Midbrain (tissue), 1 donor: Measurements from ENCODE around the gene CHTOP.
"Not testable (repeated sequence)": the region's sequence is repeated elsewhere in the genome, so short reads cannot be mapped to it uniquely, and the experiment has no call there.

Experiments used
- DNase-seq: peaks from one replicate; lab custom pipeline; 2025; lab: John Stamatoyannopoulos, UW

CHTOP gene, protein sequence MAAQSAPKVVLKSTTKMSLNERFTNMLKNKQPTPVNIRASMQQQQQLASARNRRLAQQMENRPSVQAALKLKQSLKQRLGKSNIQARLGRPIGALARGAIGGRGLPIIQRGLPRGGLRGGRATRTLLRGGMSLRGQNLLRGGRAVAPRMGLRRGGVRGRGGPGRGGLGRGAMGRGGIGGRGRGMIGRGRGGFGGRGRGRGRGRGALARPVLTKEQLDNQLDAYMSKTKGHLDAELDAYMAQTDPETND

DNA sequence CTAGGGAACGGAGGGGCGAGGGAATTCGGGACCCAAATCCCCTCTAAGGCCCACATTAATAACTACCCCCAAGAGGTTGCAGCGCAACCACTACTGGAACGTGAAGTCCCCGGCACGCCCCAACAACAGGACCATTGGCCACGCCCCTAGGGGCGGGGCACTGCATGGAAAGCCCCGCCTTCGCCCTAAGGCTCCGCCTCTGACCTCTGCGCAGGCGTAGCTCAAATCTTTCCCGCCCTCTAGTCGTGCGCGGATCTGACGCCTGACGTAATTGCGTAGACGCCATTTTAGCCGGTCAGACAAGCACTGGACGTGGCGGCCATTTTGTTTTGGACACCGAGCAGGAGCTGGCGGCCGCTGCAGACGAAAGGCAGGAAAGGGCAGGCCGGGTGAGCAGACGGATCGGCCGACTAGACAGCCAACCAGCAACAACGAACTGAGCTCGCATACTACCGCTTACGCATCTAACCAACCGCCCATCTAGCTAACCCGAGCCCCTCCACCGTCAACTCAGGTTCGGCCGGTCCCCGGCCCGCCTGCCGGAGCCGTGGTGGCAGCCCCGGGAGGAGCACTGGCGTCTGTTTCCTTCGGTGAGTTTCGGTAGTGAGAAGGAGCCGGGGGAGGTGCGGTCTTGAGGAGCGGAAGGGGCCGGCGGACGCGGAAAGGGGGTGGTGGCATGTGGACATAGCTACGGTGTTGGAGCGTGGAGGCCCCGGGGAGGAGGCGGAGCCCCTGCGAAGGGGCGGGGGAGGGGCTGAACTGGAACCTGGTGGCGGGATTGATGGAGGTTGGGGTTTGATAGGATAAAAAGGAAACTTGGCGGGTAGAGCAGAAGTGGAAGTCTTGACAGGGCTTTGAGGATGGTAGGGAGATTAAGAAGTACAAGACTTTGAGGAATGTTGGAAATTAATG lies at the start of gene CHTOP:
Gene CHTOP (plus strand): TSS at position 313 of the 912 bp plus-strand sequence. CDS start 2,523 bp downstream, outside the sequence.
- peak; percentile 100 for DNase-seq

DNA sequence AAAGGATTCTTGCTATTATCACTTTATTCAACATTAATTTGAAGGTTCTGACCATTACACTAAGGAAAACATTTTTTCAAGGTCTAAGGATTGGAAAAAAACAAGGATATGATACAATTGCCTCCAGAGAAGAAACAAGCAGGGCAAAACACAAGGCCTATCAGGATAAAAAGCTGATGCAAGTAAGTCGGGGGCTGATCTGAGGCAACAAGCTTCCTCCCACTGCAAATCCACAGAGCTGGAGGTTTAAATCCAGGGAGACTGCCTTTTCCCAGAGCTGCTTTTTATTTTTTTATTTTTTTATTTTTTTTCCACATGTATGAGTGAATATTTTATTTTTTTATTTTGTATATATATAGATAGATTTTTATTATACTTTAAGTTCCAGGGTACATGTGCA lies 48.9 kb upstream of the CHTOP start:
- DNase-seq: no peak

DNA sequence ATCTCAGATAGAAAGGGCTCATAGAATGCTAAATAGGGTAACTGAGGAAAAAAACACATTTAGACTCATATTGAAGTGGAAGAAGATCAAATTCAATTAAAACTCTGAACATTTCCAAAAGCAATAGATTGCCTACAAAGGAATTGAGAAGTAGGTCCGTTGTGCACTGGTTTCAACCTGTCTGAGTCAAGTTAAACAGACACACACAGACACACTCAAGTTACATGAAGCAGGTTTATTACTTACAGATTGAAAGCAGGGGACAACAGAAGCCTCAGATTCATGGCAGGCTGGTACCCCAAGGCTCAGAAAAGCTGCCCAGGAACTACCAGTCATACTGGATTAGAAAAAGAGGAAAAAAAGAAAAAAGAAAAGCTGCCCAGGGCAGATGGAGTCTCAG lies 47.5 kb upstream of the CHTOP start:
- no peak for DNase-seq

DNA sequence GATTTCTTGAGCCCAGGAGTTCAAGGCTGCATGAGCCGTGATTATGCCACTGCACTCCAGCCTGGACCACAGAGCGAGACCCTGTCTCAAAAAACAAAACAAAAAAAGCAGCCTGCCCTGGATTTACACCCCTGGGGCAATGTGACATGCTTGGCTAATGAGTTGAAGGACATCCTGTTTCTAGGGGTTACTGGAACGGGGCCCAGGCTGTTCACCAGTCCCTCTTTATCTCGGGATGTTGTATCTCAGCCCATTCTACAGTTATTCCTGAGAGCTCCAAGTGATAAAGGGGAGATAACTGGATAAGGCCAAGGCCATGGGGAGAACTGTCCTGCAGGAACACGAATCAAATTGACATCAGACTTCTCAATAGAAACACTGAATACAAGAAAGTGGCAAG lies 46.6 kb upstream of the CHTOP start:
- DNase-seq: no peak

DNA sequence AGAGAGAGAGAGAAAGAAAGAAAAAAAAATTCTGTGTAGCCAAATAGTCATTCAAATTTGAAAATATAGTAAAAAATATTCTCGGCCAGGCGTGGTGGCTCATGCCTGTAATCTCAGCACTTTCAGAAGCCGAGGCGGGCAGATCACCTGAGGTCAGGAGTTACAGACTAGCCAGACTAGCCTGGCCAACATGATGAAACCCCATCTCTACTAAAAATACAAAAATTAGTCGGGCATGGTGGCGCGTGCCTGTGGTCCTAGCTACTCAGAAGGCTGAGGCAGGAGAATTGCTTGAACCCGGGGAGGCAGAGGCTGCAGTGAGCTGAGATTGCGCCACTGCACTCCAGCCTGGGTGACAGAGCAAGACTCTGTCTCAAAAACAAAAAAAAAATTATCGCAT lies 45.8 kb upstream of the CHTOP start:
- DNase-seq: not testable (repeated sequence)

DNA sequence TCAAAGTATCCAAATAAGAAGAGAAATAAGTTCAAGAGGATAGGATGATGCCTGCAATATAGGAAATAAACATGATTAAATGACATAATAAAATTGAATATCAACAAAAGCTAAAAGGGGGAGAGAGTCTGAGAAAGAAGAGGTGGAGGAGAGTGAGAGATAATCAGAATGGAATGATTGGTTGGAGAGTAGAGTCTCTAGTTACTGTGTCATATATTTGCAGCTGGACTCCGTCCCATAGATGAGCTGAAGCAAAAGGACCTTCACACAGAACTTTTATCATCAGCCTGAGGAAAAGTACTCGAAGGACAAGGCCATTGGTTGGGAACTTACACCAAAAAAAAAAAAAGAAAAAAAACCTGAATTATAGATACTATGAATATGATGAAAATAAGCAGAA lies 45.4 kb upstream of the CHTOP start:
- DNase-seq: no peak

DNA sequence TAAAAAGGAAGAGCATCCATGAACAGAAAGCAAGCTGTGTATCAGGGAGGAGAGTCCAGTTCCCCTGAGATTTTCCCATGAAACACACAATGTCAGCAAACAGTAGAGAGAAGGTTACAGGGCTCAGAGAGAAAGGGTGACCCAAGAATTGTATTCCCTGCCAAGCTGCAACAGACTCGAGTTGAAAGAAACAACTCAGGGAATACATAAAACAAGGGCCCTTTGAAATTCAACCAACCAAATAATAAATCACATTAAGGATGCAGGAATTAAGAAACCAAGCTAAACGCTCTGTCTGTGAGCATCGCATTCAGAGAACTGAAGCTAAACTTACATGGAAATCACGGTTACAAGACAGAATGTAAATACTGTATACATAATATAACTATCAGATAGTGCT lies 41.1 kb upstream of the CHTOP start:
- peak; percentile 61 for DNase-seq

DNA sequence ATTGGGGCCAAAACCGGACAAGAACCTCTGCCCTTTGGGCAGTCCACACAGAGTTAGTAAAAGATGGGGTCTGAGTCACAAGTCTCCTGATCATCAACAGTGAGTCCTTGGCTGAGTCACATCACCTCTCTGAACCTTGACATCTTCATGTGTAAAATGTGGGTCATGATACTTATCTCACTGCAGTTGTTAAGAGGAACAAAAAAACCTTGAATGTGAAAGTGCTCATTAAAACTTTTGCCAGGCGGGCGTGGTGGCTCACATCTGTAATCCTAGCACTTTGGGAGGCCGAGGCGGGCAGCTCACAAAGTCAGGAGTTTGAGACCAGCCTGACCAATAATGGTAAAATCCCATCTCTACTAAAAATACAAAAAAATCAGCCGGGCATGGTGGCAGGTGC lies 36.7 kb upstream of the CHTOP start:
- no peak for DNase-seq

DNA sequence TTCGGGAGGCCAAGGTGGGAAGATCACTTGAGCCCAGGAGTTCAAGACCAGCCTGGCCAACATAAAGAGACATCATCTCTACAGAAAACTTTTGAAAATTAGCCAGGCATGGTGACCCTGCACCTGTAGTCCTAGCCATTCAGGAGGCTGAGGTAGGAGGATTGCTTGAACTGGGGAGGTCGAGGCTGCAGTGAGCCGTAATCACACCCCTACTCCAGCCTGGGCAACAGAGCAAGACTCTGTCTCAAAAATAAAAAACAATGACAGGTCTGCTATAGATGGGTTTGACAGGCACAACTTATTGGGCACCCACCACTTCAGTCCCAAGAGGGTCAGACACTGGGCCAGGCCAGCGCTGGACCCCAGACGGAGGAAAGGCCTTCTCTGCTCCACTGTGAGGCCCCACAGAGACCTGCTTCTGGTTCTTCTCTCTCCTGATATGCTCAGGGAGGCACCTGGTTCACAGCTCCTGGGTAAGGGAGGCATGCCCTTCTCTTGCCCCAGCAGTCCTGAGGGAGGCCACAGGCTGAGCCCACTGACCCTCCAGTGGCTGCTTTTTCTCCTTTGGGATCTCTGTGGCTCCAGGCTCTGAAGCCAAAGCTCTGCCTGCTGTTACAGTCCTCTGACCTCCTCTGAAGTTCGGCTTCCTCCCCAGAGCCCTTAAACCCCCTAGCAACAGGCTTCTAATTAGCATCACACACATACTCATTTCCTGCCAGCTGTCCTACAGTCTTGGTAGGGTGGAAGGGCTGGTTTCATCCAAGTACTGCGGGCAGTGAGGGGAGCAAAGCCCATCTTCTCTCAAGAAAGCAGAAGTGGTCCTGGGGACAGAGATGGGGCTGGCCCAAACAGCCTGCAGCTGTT lies 35.3 kb upstream of the CHTOP start:
- DNase-seq: no peak

DNA sequence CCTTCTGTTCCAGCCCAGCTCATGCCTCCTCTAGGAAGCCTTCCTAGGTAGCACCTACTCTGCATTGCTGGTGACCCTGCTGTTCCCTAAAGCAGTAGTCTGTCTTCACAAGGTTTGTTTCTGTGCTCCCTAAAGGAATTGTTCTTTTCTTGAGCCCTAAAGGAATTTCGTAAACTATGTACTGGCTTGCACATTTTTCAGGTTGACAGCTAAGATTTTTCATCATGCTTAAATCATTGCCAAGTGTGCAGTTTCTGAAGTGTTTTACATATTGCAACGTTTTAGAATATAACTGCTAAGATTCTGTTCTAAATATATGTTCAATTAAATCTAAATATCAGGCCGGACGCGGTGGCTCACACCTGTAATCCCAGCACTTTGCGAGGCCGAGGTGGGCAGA lies 34.0 kb upstream of the CHTOP start:
- no peak for DNase-seq

DNA sequence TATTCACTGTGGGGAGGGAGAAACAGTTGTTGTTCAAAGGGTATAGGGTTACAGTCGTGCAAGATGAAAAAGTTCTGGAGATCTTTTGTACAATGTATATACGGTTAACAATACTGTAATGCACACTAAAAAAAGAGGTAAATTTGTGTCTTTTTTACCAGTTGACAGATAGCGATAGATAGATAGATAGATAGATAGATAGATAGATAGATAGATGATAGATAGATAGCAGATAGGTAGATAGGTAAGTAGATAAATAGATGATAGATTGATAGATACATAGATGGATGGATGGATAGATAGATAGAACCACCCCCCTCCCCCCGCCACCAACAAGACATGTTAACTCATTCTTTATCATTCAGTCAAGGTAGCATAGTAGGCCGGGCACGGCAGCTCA lies 31.1 kb upstream of the CHTOP start:
- DNase-seq: no peak

DNA sequence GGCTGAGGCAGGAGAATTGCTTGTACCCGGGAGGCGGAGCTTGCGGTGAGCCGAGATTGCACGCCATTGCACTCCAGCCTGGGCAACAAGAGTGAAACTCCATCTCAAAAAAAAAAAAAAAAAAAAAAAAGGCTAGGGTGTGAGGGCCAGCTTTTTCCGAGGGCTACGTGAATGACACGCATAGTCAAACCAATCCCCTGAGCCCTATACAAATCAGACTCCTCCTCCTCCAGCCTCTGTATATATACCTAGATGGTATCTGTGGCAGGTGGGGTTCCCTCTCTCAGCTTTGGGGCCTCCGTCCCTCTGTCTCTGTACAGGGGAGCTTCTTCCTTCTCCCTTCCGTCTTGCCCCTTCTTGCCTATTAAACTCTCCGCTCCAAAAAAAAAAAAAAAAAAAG lies 27.7 kb upstream of the CHTOP start:
- DNase-seq: no peak

DNA sequence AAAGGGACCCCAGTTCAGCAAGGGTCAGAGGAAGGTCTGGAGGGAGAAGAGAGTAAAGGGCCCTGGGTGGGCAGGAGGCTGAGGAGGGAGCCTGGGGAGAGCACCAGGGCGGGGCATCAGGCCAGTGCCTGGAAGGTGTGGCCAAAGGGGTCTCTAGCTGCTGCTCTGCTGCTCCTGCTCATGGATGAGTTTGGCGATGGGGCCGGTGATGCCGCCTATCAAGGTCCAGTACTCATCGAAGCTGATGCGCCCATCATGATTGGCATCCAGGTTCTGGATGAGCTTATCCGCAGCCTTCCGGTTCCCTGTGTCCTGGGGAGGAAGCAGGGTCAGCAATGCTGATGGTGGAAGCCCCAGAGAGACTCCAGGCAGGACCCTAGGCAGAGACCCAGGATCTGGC lies 26.5 kb upstream of the CHTOP start:
- no peak for DNase-seq

DNA sequence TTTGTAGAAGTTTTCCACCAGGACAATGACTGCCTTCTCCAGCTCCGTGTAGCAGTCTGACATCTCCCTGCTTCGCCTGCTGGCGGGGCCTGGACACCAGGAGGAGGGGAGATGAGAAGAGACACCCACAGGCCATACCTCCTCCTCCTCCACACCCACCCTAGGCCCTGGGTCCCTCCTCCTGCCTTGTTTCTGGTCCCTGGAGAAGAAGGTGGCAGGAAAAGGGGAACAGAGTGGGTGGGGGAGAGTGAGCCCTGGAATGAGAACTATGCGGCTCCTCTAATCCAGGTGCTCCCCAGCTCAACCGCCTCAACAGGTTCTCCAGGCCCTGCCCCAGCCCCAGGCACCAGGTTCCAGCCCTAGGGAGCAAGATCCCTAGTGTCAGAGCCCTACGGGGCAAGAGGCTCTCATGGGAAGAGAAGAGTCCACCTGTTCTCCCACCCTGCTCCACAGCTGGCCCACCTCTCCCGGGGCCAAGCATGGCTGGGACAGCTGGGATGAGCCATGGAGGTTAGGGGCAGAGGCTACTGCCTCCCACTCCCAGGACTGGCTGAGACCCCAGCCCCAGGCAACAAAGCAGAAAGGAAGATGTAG lies 25.7 kb upstream of the CHTOP start:
- DNase-seq: no peak

DNA sequence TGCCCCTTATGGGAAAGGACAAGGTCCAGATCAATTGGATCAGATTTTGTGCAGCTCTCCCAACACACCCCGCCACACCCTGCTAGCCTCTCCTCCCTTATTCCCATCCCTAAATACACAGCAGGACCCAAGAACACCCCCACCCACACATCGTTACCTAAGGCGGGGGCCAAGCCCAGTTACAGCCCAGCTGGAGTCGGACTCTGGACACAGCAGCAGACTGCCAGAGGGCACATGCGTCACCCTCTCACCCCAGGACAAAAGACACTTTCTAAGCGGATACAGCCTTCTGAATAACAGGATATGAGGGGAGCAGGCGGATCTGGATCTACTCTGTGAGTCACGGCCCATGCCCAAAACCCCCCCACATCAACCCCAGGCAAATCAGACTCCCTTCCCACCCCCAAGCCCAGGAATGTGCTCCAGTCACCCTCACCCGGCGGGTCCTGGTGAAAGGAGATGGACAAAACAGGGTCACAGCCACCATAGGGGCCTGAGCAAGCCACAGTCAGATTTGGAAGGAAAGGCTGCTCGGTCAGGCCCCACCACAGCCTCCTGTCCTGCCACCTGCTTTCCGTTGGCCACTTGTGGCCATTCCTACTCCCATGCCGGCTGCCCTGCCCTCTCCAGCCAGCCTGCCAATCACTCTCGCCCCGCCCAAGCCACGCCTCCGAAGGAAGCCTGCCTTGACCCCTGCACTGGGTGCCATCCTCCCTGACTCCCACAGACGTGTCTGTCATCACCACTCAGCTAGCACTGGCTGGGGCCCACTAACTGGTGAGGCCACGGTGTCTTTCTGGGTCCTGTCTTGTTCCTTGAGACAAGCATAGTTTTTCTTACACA lies 24.9 kb upstream of the CHTOP start:
- DNase-seq: peak; percentile 65

DNA sequence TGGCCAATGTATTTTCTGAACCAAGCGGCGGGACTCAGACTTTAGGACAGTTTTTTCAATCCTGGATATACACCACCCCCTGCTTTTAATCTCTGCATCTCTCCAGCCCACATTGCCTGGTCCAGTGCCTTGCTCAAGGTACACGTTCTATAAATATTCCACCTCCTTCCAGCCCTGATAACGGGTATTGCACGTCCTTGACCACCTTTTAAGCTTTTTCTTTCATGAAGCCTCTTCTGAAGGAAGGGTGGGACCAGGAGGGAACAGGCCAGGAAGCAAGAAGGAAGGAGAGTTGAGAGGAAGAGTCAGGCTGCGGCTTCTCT lies 24.3 kb upstream of the CHTOP start:
- no peak for DNase-seq

DNA sequence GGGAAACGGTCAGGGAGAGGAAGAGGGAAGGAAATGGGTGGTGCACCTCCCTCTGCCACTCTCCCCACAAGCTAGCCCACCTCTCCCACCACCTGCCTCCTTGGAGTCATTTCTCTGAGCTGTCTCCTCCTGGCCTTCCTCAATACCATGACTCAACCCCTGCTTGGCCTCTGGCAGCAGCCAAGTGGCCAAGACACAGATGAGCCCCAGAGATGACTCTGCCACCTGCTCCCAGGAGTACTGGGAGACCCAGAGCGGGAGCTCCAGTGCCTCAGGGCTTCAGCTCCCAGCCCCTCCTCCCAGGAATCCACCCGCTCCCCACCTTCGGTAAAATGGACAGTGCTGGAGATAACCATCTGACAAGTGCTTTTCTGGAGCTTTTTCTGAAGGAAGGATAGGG lies 23.5 kb upstream of the CHTOP start:
- DNase-seq: no peak

DNA sequence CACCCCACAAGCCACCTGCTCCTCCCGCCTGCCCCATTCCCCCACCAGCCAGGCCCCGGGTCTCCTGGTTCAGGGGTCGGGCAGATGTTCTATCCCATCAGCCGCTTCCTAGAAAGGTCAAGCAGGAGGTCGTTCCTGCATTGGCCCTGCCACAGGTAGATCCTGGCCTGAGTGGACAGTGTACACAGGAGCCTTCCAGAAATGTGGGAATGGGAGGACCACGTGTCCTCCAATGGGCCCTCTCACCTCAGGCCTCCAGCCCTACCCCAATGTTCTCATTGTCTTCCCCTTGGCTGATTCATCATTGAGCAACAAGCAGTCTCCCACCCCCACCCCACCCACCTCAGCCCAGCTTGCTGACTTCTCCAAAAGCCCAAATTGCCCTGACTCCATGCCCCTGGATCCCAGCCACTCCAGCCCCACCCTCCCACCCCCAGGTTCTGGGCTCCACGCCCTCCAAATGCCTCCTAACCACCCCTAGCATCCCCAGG lies 23.0 kb upstream of the CHTOP start:
- DNase-seq: no peak

DNA sequence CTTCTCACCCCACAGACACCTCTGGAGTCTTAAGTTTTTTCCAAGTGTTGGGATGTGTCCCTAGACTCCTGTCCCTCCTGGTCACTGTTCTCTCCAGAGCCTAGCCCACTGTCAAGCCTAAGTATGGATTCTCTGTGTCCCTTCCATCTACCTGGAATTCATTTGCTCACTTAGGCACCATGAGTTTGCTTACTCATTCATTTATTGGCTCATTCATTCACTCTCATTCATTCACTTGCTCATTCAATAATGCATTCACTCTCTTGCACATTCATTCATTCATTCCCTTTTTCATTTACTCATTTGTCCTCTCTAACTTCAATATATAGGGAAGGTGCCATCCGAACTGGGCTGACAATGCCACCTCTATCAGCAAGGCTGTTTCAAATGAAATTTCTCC lies 22.5 kb upstream of the CHTOP start:
- no peak for DNase-seq

DNA sequence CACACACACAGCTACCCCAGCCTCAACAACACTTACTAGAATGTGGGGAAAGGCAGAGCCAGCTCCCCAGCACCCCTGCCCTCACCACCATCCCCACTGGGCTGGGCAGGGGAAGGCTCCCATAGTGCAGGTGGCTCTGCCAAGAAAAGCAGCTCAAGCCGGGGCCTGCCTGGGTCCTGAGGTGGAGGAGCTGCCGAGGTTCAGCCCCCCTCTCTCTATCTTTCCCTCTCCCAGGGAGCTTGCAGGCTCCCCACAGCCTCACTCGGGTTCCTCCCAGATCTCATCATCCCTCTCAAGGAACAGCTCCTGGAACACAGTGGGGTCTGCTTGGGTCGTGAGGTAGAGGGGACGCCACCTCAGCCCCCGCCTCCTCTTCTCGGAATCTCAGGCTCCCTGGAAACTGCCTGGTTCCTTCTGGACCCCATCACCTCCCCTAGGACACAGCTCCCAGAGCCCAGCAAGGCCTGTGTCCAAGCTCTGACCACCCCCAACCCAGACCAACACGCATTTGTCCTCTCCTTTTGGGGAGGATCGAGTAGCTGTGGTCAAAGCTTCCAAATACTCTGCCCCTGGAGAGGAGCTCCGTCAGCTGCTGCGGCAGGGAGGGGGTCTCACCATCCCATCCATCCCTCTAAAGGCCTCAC lies 21.6 kb upstream of the CHTOP start:
- DNase-seq: no peak
